Measurements from ENCODE around the gene CKAP4.

DNA sequence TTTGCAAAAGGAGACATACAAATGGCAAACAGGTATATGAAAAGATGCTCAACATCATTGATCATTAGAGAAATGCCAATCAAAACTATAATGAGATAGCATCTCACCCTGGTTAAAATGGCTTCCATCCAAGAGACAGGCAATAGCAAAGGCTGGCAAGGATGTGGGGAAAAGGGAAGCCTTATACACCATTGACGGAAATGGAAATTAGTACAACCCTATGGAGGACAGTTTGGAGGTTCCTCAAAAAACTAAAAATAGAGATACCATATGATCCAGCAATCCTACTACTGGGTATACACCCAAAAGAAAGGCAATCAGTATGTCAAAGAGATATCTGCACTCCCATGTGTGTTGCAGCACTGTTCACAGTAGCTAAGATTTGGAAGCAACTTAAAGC lies 17.3 kb upstream of the CKAP4 start:
- no peak for TF ChIP-seq POLR2AphosphoS5 (IDR thresholded peaks at IDR 0.05; ENCODE audit: borderline replicate concordance, low read depth, low read length)
- TF ChIP-seq EZH2 (IDR thresholded peaks at IDR 0.05): no peak
- TF ChIP-seq FOXP2 (optimal IDR thresholded peaks at IDR 0.05; ENCODE audit: control extremely low read depth, extremely low read length, insufficient read depth): no peak
